SHP77 treated with DMSO at 0.1 percent for 48 hours (cell line): Measurements from ENCODE around the gene CDK5RAP2.

Experiments
- DNase-seq: peaks from one replicate; lab custom pipeline; 2025; lab: John Stamatoyannopoulos, UW

CDK5RAP2 gene

DNA sequence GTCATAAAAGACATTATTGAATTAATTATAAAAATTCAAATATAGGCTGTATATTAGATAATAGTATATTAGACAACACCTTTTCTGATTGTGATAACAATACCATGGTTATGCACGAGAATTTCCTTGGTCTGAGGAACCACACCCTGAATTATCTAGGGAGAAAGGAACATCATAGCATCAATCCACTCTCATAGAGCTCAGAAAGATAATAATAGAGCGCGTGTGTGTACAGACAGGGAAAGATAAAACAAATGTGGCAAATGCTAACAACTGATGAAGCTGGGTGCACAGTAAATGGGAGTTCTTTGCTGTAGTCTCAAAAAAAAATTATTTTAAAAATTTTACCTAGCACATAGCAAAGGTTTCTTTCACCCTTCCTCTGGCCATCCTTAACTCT, 143.5 kb downstream of the CDK5RAP2 start:
- DNase-seq, result no peak

DNA sequence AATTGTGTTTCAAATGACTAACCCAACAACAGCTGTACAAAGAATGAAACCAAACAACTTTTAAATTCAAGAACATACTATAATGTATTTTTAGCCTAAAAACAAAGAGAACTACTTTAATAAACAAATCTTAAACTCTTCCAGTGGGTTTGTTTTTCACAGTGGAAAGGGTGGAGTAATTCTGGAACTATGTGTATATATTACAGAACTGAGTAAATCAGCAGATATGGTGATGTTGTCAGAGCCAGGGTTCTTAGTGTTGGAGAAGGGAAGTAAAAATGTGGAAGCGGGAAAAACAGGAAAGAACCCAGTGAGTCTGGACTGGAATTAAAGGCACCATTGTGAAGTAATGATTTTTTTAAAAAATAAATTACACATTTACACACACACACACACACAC, 144.9 kb downstream of the CDK5RAP2 start:
- DNase-seq, result no peak

DNA sequence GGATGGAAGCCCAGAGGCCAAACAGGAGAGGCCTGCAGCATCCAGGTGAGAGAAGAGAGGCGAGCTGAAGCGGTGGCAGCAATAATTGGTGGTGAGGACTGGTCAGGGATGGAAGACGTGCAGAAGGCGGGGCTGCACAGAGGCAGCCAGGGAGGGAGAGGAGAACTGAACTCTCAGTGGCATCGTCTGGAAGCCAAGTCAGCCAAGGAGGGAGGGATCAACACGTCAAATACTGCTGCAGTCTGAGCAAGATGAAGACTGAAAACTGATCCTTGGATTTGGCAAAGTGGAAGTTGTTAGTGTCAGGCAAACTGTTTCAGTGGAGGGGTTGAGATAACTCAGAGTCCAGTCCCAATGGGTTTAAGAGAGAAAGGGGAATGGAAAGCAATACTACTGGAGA, 145.4 kb downstream of the CDK5RAP2 start:
- no peak for DNase-seq

DNA sequence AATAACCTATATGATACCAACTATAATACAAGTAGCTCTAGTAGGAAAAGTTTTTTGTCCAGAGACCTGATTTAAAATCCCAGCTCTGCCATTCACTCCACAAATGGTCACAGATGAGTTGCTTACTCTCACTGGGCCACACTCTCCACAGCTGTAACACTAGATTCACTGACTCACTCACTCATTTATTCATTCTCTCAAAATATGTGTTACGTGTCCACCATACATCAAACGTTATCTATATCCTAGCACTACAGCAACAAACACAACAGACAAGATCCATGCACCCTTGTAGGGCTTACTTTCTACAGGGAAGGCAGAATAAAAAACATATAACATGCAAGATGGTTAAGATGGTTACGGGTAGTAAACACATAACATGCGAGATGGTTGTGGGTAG, 146.3 kb downstream of the CDK5RAP2 start:
- DNase-seq, result no peak

DNA sequence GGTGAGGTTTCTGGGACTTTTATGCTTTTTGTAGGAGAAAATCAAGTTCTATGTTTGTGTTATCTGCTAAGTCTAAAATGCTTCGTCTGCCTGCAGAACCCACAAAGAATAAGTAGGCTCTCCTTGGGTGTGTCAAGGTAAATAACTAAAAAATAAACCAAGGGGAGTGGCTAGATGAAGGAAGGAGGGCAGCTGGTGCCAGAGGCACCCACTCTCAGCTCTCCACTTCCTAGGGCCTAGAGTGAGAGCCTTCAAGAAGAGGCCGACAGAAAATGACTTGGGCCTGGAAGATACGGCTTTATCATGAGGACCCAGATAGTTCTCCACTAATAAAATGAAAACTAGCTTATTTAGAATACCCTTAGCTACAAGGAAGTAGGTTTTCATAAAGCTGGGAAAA, 147.4 kb downstream of the CDK5RAP2 start:
- DNase-seq, result no peak

- no peak for DNase-seq
Observed at GRCh38 chr9:120431268-120431667, 148.7 kb downstream of the CDK5RAP2 start.

DNA sequence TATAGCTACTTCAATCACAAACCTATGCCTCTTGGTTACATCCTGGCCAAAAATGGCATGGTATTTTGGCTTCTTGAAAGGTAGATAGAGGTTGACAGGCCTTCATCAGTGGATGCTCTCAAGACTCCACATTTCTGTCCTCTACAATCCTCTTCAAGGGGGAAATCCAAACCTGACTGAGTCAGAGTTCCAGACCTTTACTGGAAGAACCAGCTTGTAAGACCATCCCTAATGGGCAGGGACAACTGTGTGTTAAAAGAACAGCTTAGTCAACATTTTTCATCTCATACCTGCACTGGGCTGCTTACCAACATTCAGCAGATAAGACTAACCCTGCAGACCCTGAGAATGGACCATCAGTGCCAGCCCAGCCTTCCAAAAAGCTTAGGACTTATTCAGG, 155.7 kb downstream of the CDK5RAP2 start:
- DNase-seq, result no peak

DNA sequence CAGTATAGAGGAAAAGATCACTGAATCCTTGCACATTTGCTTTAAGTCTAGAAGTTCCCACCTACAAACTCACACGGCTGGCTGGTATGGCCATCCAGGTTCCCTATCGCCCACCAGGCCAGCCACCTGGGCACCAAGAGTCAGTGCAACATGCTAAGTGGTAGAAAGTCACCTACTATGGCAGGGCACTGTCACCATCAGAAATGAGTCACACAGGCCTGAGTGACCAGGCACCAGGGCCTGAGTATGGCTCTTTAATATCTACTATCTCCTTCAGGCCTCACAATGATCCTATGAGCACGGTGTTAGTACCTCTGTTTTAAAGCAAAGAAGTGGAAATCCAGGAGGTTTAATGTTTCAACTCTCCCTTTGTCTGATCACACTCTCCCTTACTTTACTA, 156.2 kb downstream of the CDK5RAP2 start:
- no peak for DNase-seq

DNA sequence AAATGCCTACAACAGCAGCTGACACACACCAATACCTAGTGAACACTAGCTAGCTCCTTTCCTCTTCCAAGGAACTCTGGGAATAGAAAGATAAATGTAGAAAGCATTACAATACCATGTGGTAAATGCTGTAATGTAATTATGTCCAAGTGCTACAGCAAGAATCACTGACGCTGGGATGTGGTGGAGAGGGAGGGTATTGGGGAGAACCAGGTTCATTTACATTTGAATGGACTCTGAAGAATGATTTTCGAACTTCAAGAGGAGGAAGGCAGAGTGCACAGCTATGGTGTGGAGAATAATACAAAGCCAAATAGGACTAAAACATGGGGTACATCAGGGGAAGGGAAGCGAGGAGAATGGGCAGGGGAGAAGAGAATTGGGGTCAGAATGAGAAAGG, 158.0 kb downstream of the CDK5RAP2 start:
- no peak for DNase-seq

- DNase-seq, result no peak
Observed at GRCh38 chr9:120418315-120418714, 161.7 kb downstream of the CDK5RAP2 start.

DNA sequence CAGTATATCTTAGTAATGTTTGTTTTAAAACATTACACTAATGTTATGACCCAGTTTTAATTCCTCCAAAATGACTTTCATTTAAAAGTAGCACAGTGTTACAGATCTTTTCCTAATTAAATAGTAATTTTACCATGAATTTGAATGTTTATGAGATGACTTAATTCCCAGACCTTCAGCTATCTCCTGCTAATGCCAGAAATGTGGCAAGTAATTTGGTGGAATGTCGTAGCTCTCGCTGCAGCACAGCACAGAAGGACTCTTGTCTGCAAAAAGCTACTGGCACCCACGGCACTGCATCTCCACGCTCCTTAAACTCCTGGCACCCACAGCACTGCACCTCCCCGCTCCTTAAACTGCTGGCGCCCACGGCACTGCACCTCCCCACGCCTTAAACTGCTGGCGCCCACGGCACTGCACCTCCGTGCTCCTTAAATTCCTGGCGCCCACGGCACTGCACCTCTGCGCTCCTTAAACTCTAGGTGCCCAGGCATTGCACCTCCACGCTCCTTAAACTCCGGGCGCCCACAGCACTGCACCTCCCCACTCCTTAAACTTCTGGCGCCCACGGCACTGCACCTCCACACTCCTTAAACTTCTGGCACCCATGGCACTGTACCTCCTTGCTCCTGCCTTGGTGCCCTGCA, 163.1 kb downstream of the CDK5RAP2 start:
- DNase-seq, result no peak

DNA sequence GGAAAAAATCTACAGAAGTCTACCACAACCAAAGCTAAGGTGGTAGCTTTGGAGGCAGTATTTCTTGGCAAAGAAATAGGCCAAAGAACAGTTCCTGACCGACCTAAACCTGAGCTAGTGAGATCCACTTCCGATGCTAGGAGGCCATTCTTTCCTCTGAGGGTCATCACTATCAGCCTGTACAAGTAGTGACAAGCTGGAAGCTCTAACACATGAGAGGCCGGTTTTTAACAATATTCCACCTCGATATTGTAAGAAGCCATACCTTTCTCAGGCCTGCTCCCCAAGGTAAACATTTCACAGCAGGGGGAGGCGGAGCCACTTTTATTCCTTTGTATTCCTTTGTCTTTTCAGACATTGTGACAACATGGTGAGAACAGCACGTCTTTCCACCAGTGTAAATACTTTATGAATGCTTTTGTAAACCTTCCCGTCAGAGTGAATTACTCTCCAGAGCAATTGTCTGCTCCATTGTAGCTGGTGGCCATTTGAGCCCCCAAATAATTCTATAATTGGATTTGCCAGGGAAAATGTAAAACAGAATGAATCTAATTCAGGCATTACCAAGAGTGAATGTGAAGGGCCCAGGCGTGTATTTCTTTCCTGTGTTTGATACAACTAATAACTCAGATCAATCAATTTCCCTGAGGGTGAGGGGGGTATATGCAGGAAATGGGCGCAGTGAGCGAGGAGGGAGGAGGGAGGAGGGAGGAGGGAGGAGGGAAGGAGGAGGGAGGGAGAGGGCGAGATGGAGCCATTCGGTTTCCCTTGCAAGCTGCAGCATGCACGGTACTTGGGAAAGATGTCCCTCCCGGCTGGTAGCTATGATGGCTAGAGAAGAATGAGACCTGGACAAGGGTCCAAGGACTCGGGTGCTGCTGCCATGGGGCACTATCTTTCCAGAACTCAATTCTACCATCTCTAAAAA, 166.6 kb downstream of the CDK5RAP2 start:
- DNase-seq, result no peak

- no peak for DNase-seq
Observed at GRCh38 chr9:120412425-120412951, 167.5 kb downstream of the CDK5RAP2 start.

DNA sequence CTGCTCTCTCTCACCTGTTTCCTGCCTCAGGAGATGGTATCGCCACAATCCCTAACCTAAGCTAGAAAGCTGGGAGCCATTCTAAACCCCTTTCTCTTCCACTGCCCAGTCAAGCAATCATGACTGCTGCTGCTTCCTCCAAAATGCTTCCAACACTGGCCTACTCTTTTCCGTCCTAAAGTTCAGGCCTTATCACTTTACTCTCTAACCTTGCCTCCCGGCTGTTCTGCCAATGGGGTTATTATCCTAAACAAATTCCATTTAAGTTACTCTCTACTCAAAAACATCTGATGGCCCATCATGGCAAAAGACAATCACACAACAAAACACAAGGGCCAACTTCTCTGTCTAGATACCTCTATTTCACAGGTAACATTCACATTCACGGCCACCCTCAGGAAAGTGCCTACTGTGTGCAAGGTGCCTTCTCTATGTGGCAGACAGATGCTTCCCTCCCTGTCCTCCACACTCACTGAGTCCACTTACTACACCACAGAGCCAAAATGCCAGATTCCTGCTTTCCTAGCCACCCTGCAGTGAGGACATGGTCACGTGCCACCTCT, 168.0 kb downstream of the CDK5RAP2 start:
- no peak for DNase-seq

DNA sequence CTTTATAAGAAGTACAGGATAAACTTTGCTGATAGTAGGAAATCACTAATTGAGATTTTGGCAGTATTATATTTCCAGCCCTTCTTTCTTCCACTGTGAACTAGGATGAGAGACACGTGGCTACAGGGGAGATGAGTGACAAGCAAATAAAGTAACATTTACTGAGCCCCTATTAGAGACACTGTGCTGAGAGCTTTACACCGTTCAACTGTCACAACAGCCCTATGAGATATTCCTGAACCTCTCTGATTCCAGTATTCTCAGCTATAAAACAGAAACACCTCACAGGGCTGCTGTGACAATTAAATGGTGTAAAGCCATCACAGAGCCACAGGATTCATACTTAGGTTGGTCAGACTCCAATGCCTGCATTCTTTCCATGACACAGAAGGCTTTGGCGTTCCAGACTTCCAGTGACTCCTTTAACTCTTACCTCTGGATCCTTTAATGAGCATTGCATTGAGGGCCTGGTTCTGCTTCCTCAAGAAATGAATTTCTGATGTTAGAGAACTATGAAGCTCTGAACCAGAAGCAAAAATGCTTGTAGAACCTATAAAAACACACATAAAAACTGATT, 169.0 kb downstream of the CDK5RAP2 start:
- DNase-seq, result no peak

DNA sequence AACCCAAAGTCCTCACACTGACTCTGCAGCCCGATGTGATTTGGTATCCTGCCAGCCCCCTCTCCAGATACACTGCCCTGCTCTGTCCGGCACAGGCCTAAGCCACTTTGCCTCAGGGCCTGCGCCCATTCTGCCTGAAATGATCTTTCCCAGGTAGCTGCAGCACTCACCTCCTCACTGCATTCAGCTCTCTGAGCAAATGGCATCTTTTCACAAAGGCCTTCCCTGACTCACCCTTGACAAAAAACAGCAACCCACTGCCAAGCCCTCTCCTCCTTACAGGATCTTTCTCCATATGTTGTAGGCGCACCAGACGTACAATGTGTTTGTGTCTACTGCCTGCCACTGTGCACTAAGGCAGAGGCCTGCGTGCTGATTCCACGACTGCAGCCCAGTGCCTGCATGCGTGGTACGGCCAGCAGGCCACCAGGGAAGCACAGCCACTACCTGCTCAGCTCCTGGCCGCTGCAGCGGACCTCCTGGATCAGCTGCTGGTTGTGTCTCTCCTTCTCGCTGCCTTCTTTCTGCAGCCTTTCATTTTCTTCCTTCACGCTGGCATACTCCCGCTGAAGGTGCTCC, 171.2 kb downstream of the CDK5RAP2 start:
- DNase-seq, result no peak

DNA sequence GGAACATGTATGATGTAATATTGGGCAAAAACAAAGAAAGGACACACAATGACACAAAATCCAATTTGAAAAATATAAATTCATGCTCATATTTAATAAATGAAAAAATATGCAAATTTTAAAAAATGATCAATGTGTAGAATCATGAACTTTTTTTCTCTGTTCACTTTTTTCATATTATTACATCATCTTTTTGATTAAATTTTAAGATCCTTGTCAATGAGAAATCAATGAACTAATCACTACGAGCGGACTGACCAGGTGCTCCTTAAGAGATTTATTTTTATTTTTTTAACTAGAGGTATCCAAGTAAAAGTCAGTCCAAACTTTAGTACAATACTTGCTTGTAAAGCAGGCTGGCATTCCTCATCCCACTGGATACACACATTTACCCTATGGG, 174.1 kb downstream of the CDK5RAP2 start:
- no peak for DNase-seq

DNA sequence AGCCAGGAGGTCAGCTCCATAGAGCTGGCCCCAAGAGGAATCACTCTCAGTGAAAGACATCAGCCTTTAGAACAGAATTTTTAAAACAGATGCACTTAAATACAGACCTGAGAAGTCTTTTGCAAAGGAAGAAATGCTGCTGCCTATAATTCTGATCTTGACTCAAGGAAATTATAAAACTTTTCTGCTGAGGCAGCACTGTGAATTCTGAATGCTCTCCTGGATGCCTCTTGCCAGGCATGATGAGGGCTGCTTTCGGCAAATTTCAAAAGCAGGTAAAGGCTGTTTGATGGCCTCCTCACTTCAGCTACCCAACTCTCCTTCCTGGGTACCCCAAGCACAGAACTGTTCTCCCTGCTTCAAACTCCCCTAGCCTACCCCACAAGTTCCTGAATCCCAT, 174.8 kb downstream of the CDK5RAP2 start:
- DNase-seq, result no peak

DNA sequence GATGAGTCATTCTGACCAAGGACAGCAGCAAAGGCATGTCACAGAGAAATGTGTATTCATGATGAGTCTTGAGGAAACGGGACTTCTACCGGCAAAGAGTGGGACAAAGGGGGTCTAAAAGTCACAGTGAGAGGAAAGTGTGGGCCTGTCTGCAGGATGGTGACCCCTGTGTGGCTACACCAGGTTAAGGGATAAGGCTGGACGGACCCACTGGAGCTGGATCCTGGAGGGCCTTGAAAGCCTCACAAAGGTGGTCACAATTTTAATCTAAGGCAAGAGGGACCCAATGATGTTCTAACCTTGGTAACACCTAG, 176.5 kb downstream of the CDK5RAP2 start:
- DNase-seq, result no peak

DNA sequence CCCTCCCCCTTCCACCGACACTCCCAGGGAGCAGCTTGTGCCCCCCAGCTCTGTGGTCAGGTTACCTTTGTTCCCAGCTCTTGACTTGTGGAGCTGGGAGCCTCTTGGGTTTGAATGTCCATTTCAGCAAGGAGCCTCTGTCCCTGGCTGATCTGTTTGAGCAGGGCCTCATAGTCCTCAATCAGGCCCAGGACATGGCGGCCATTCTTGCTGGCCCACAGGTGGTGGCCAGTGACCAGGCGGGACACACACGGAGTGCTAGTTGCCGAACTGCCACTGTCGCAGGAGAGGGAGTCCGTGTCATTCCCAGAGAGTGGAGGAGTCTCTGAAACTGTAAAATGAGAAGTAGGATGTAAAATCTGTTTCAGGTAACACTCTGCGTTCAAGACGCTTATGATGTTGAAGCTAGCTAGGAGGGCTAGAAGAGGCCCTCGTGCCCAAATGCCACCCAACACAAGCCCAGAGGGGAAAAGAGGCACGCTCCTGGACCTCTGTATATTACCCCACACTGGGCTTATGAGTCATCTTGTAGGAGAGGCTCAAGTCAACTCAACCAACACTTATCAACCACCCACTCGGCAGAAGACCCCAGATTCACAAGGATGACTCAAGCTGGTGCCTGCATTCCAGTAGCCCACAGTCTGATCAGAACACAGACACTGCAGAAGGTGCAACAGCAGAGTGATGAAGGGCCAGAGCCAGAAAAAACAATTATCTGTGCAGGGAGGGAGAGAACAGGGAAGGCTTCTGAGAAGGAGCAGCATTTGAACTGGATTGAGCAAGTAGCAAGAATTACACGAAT, 177.0 kb downstream of the CDK5RAP2 start:
- DNase-seq, result no peak

DNA sequence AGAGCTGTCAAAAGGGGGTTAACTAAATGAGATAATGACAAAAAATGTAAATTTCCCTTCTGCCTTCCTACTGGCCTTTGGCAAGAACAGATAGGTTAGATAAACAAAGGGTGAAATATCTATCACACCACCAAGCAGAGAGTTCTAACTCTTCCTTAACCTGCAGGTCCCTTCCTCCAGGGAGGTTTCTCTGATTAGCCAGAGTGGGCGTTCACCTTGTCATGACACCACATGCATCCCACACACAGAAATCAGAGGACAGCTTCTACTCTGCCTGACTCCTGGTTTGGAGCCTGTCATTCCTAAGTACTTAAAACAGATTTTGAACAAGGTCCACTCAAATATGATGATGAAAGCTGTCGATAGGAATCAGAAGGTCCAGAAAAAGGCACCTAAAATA, 180.0 kb downstream of the CDK5RAP2 start:
- no peak for DNase-seq

DNA sequence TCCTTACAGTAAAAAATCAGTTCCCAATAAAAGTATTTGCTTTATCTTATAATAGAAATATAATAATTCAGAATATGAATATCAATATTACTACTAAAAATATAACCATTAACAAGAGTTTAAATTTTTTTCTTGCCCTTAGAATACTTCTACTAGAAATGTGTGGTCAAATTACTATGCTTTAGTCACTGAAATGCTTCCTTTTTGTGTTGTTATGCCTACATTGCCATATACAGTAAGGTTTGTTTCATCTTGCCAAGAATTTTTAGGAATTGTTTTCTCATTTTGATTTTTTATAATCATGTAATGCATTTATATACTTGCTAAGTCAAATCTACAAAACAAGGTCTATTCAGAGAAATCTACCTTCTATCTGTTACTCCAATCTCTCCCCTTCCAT, 181.7 kb downstream of the CDK5RAP2 start:
- DNase-seq, result no peak
